GM19463 (cell line): ENCODE measurements around the gene OLFML2A.
"Not testable (repeated sequence)": the region's sequence is repeated elsewhere in the genome, so short reads cannot be mapped to it uniquely, and the experiment has no call there.

Source experiments
- ATAC-seq: cut with Tn5 transposase; IDR thresholded peaks from one replicate; pipeline ENCODE4 v1.9.1; 2021; ENCODE audit warnings: mild to moderate bottlenecking, moderate library complexity; ENCODE audit not compliant: unreplicated experiment

Gene OLFML2A

DNA sequence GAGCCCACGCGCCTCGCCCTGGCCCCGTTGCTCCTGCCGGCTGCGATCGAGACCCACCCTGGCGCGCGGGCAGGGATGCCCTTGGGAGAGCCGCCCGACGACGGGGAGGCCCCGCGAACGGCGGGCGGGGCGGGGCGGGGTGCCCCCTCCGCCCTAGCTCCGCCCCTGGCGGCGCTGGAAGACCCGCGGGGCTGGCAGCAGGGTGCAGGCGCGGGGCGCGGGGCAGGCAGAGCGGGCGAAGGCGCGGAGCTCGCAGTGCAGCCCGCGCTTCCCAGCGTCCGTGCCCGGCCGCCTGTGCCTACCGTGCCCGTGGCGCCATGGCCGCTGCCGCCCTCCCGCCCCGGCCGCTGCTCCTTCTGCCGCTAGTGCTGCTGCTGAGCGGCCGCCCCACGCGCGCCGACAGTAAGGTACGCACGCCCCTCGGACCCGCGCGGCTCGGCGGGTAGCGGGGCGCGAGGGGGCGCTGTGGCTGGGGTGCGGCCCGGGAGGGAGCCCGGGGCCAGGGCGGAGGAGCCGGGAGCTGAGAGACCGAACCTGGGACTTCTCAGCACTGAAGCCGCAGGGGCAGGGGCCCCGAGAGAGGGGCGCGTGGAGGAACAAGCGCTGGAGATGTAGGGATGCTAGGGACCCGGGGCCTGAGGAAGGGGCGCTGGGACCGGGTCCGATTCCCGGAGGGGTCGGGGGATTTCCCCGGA lies at the start of gene OLFML2A:
Gene OLFML2A, plus strand, starts transcription at position 180 of the 695 bp plus-strand sequence. Its CDS starts 138 bp downstream, at position 318.
- ATAC-seq = no peak

DNA sequence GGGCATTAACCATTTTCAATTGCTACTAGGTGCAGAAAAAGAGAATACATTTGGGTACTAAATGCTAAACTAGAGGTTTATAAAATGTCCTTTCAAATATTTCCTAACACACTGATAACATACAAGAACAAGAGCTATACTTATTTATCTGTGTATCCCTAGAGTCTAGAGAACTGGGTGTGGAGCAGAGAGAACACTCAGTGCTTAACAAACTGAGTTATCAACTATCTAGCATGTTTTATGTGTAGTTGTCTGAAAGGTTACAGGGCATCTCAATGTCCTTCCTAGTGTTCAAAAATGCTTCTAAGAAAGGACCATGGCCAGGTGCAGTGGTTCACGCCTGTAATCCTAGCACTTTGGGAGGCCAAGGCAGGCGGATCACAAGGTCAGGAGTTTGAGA lies 46.2 kb upstream of the OLFML2A start:
- no peak for ATAC-seq

DNA sequence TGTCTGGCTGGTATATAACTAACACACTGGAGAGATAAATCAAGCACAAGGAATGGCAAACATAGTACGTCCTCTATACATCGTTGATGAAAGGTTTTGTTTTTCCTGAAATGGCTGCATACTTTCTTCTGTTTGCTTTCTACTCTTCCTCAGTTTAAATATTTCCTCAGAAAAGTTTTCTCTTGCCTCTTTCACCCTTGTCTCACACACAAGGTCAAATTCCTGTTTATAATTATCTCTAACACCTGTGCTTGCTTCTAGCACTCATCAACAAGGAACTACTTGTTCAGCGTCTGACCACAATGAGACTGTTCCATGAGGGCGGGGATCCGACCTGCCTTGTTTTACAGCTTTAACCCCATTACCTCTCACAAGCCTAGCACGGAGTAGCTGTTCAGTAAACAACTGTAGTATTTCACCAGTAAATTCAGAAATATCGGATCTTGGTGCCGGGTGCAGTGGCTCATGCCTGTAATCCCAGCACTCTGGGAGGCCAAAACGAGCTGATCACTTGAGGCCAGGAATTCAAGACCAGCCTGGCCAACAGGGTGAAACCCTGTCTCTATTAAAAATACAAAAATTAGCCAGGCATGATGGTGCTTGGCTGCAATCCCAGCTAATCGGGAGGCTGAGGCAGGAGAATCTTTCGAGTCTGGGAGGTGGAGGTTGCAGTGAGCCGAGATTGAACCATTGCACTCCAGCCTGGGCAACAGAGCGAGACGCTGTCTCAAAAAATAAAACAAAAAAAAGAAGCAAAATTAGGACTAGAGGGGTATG lies 42.8 kb upstream of the OLFML2A start:
- no peak for ATAC-seq

DNA sequence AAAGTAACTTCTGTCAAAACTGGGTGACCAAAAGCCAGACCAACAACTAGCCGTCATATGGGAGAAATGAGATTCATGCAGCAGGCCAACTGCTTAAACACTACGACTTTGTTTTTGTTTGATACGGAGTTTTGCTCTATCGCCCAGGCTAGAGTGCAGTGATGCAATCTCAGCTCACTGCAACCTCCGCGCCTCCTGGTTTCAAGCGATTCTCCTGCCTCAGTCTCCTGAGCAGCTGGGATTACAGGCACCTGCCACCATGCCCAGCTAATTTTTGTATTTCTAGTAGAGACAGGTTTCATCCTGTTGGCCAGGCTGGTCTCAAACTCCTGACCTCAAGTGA lies 42.2 kb upstream of the OLFML2A start:
- ATAC-seq = not testable (repeated sequence)

DNA sequence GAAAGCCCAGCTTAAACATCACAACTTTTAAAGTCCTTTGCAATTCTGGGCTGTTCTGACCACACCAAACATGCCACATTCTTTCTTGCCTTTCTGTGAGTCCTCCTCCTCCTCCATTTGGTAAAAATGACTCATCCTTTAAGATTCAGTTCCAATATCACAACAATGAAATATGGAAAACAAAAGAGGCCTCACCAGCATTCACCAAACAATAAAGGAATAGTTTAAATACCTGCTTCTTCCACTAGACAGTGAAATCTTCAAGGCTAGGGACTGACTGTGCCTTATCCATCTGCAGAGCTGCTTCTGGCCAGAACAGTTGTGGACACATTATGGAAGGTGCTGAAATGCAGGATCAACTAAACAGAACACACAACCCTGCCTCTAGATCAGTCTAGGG lies 41.8 kb upstream of the OLFML2A start:
- ATAC-seq = no peak

DNA sequence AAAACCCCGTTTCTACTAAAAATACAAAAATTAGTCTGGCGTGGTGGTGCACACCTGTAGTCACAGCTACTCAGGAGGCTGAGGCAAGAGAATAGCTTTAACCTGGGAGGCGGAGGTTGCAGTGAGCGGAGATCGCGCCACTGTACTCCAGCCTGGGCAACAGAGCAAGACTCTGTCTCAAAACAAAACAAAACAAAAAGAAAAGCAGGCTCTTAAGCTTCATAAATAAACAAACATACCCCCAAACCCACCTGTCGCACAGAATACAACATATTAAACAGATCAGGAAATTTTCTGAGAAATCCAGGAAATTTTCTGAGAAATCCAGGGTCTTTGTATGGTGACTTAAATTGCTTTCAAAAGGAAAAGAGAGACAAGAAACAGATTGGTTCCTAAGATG lies 38.9 kb upstream of the OLFML2A start:
- ATAC-seq = not testable (repeated sequence)

DNA sequence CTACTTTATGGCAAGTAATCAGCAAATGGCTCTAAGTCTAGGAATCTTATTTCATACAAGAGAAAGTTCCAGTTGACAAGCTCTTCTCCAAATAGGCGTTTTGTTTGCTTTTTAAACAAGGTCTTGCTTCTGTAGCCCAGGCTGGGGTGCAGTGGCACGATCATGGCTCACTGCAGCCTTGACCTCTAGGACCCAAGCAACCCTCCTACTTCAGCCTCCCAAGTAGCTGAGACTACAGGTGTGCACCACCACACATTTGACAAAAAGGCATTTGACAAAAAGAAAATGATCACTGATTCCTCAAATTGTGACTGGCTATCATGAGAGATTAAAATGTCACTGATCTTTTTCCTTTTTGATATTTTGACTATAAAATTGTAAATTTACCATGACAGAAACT lies 37.6 kb upstream of the OLFML2A start:
- no peak for ATAC-seq

DNA sequence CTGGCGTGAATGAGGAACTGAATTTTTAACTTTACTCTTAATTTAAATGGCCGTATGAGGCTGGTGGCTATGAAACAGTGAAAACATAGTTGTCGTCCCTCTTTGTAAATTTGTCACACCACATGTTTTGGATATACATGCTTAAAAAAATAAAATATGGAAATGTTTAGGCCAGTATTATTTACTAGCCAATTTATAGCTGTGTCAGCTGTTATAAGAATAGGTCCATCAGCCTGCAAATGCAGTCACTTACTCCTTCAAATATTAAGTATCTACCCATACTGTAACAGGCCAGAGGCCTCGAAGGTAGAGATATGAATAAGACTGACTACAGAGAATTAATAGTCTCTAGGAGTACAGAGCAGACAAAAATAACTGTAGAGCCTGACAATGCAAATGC lies 35.8 kb upstream of the OLFML2A start:
- ATAC-seq = no peak

DNA sequence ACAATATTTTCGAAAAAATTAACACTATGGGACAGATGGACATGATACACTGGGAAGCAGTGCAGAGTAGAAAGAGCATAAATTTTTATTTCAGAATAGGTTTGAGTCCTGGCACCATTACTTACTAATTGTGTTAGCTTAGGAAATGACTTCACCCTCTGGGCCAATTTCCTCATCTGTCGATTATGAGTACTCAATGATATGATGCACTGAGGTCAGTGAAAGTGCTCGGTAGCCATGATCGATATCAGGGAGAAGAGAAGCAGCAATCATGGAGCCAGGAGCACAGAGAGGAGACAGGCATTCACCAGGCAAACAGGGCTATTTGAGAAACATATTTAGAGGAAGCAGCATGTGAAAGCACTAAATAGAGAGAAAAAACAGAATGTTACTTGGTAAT lies 35.3 kb upstream of the OLFML2A start:
- ATAC-seq = no peak

DNA sequence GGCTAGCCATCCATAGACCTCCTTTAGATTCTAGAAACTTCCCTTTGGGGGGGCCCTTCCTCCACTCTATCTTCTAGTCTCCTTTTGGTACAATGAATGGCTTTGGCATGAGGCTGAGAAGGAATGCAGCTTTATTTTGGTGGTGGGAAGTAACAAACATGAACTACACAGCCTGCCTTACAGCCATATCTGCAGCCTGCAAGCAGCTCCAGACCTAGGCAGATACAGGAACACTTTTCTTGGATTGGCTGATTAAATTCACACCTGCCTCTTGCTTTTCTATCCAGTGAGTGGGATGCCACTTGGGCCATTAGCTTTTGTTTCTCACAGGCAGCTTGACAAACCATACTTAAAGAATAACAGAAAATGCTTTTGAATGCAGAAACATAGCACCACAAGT lies 34.0 kb upstream of the OLFML2A start:
- no peak for ATAC-seq

DNA sequence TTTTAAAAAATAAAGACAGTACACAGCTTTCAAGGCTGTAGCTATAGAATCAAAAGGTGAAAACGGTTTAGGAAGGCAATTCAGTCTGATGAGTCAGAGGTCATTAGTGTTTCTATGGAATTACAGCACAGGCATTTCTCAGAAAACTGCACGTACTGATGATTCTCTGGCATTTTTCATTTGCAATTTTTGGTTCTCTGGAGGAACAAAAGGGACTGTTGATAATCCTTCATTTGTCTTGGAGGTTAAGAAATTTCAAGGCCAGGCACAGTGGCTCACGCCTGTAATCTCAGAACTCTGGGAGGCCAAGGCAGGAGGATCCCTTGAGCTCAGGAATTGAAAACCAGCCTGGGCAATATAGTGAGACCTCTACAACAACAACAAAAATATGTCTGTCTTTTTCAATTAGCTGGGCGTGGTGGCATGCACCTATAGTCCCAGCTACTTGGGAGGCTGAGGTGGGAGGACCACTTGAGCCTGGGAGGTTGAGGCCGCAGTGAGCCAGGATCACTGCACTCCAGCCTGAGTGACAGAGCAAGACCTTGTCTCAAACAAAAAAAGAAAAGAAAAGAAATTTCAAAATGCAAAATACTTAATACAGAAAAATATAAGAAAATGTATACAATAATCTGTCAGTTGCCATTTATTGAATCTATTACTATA lies 33.1 kb upstream of the OLFML2A start:
- no peak for ATAC-seq

DNA sequence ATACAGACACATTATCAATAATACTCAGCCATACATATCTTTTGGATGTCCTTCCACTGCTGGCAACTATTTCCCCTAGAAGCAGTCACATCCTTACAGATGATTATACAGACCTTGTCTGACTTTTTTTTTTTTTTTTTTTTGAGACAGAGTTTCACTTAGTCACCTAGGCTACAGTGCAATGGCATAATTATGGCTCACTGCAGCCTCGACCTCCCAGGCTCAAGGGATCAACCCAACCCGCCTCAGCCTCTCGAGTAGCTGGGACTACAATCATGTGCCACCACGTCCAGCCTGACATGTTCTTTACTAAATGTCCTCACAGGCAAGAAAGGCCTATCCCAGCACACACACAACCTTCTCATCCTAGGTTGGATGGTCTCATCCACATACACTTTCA lies 29.9 kb upstream of the OLFML2A start:
- ATAC-seq = no peak

DNA sequence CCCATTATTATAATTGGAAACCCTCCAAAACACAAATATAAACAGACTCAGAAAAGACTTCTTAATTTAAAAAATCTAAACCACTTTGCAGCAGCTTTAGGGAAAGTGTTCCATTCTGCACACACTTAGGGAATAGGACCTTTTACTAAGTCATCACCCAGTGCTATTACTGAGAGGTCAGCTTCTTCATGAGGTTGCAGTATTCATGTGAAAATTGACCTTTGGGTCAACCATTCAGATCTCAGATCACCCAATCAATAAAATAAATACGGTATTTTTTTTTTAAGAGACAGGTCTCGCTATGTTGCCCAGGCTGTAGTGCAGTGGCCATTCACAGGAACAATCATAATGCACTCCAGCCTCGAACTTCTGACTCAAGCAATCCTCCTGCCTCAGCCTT lies 27.6 kb upstream of the OLFML2A start:
- no peak for ATAC-seq

DNA sequence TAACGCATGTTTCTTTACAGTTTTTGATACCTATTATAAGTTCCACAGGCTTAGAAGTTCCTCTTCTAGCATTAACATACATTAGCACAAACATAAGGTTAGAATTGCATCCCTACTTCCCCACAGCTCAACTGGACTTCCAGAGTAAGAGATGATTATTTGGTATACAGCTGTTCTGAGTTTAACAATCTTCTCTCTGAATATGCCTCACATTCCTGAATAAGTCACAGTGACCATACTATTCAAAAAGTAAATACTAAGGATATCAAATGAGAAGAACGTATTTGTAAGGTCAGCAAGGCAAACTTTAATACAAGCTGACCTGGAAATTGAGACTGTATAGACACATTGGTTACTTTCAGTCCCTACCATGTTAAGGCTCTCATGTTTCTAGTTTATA lies 27.2 kb upstream of the OLFML2A start:
- no peak for ATAC-seq

DNA sequence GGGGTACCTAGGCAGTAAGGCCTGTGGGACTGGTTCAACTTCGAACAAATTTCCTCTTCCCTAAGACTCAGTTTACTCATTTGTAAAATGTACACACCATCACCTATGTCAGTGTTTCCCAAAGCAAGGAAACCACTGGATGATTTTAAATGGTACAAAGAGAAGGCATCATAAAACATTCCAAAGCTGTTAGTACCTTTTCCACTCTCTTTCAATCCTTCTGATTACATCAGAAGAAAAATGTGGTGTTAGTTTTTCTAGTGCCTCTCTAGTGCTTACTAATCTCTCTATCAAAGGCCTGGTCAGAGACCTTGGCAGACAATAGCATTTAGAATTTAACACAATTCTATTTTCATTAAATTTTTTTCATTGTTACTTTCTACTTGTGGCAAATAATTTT lies 24.0 kb upstream of the OLFML2A start:
- ATAC-seq = no peak

DNA sequence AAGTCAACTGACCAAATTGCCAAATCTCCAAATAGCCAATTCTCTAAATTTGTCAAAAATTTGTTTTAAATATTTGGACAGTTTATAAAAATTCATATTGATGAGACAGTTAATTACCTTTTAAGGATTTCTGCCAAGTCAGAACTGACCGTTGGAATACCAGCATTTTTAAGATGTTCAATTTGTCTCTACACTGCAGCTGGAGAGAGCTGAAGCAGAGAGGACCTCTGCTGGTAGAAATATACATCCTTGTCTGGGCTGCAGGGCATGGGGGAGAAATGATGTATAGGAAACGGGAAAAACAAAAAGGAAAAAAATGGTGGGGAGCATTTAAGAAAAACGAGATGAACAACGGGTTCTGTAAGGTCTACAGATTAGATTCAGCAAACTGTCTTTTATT lies 22.6 kb upstream of the OLFML2A start:
- no peak for ATAC-seq

DNA sequence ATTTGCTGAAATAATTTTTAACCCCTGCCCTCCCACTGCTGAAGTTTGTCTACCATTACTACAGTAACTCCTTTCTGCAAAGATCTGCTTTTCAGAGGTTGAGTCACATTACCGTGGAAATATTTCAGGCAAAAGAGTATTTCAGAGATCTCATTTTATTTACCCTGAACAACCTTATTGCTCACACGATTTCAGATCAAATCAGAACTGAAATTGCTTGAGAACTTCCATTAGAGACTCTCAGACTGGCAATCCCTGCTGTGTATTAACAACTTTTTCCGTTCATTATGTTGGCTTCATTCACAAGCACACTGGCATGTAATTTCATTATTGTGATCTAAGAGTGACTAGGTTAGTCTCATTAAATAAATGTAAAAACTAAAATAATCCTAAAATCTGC lies 21.9 kb upstream of the OLFML2A start:
- no peak for ATAC-seq

DNA sequence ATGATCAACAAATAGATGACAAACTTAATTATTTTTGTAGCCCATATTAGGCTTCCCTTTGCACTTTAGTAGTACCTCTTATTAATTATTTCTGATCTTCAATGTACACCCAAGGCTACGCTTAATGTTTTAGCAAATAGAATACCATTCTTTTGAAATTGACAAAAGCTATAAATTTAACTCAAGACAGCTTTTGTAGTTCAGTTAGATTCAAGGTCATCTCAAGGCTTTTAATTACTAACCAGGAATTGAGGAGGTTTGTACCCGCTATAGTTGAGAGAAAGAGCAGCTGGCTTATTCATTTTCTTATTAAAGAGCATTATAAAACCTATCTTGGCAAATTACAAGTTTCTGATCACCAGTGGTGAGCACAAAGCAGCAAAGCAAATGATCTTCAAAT lies 20.9 kb upstream of the OLFML2A start:
- ATAC-seq = no peak

DNA sequence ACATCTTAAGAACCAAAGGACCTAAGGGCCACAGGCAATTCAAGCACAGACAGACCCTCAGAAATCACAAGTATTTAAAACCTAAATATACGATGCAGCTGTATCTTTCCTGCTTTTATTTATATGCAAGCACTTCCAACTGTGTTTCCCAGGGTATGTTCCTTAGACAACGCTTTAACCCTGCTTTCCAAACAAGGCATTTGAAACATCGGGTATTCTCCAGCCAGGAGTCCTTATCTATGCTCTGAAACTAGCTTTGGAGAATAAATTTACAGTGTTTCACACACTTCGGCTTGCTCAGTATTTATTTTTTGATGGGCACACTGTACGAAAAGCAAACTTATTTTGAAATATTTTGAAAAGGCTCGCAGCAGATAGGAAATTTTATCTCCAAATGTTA lies 19.3 kb upstream of the OLFML2A start:
- no peak for ATAC-seq

DNA sequence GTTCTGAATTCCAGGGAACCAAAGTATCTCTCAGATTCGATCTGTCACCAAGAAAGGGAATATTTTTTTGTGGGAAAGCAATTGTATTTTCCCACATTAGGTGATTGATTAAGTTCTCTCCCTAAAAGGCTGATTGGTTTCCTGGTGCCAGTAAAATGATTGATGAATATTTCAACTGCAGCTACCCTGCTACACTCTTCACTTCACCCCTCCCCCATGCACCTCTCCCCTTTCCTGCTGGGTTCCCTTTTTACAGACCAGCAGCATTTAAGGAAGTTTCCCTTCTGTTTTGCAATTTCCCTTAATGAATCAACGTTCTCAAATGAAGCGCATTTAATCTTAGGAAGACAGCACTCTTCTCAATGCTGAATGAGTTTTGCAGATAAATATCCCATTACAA lies 18.9 kb upstream of the OLFML2A start:
- ATAC-seq = no peak

DNA sequence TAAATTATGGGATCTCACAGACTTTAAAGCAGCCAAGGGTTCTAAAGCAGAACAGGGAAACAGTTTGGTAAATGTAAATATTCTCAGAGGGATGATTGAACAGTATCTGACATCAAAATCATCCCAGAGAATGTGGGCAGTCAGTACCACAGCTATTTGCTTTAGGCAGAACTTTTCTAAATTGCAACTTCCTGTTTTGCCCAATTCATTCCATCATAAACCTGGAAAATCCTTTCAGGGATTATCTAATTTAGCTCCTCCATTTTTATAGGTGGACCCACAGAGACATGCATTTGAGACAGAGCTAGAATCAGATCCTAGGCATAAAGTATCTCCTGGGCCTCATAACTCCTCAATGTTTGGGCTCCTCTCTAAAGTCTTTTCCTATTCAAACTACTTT lies 18.2 kb upstream of the OLFML2A start:
- ATAC-seq = no peak

DNA sequence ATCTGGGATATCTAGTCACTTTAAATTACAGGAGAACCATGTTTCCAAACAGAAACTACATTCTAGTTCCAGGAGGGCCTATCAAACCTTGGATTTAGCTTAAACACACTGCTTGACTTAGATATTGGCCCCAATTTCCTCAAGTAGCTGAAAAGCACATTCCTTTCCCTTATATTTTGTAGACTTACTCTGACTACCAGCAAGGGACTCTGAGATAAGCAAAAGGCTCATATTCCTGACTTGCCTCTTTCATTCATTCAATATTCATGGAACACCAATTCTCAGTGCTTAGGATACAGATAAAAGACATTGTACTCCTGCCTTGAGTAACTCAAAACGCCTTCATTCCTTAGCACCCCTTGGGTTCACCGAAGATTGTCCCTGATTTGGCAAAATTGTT lies 17.6 kb upstream of the OLFML2A start:
- no peak for ATAC-seq
